Body of pancreas (tissue), 4 donors: ENCODE data around the gene RAB11FIP5. TPM values are rescaled to one million over a fixed set of nuclear protein-coding genes. Genes with fewer than 3 reads are reported as not detected.

Experiments used
- ATAC-seq: fragments of 150-250 bp; one replicate; pipeline ENCODE4 v1.9.1; 2016
- DNase-seq, 4 donors: peaks; one replicate each; pipeline ENCODE4 v3.0.0-alpha.2; 2019
- H3K27ac ChIP-seq, 4 donors: fragments of 200-600 bp; sonication (generic); 1 replicate in 3 of 4; 2 replicates in 1 of 4; pipeline versions ENCODE4 v1.5.1 to v1.6.1; 2016 to 2019; ENCODE audit warnings: mild to moderate bottlenecking in 1 of 4, mixed read lengths in 1 of 4, moderate library complexity in 1 of 4
- H3K27me3 ChIP-seq, 2 donors: fragments of 200-600 bp; sonication (generic); one replicate each; pipeline ENCODE4 v1.6.0; 2016; ENCODE audit warnings: mild to moderate bottlenecking in 1 of 2
- H3K36me3 ChIP-seq, 2 donors: fragments of 200-600 bp; sonication (generic); replicated peaks in 1 of 2; 2 replicates each; pipeline ENCODE4 v1.5.1; 2016; ENCODE audit warnings: low read depth in 2 of 2; ENCODE audit not compliant: insufficient read depth in 1 of 2
- H3K4me1 ChIP-seq: fragments of 200-600 bp; sonication (generic); one replicate; pipeline ENCODE4 v1.6.0; 2016
- H3K4me3 ChIP-seq, 2 donors: fragments of 200-600 bp; sonication (generic); 1 replicate in 1 of 2; 2 replicates in 1 of 2; pipeline ENCODE4 v1.5.1; 2016 to 2019
- H3K9me3 ChIP-seq, 3 donors: fragments of 200-600 bp; sonication (generic); 1 replicate in 2 of 3; 2 replicates in 1 of 3; pipeline ENCODE4 v1.5.1; 2016
- POLR2A ChIP-seq, 3 donors: fragments of 450-650 bp; IDR thresholded peaks; one replicate each; pipeline ENCODE4 v1.6.1; 2016; ENCODE audit warnings: antibody characterized with exemption in 3 of 3, mild to moderate bottlenecking in 2 of 3
- WGBS, 2 donors: methylation state at CpG; one replicate each; pipeline ENCODE4 v1.1.5; 2017; 5-methylcytosine and 5-hydroxymethylcytosine counted together
- intact Hi-C: fragments of 100-400 bp; cut with DNase I; formaldehyde crosslinking; loops from one replicate; pipeline ENCODE4 v1.15.1; 2023
- total RNA-seq, 2 donors: library from RNA; depleted of rRNA; stranded (reverse); fragments of >200 nt; gene quantifications; one replicate each; pipeline ENCODE4 v1.1.0, GENCODE V29; 2016
- TF ChIP-seq, protein P1 (sequence below), 7 experiments: fragments of 450-650 bp in 4 of 7; fragments of 200-600 bp in 3 of 7; sonication (generic) in 3 of 7; IDR thresholded peaks; one replicate each; pipeline ENCODE4 v1.5.1; 2016 to 2019; ENCODE audit warnings: antibody characterized with exemption in 7 of 7

RAB11FIP5 gene
- total RNA-seq, 2 donors from 2014 or later = 19.2 to 39.6 TPM

- no peak overlapping the region for H3K27ac ChIP-seq
- ATAC-seq (no peak), DNase-seq (no peak)
- H3K36me3 ChIP-seq = no peaks in the 10 kb centered on the region
- 89 to 91% methylated on average over 2 of the region's 2 CpGs for WGBS, 2 donors
- H3K9me3 ChIP-seq = no peaks in the 10 kb centered on the region
- no peaks in the 10 kb centered on the region for H3K27me3 ChIP-seq
- TF ChIP-seq, protein P1, sequence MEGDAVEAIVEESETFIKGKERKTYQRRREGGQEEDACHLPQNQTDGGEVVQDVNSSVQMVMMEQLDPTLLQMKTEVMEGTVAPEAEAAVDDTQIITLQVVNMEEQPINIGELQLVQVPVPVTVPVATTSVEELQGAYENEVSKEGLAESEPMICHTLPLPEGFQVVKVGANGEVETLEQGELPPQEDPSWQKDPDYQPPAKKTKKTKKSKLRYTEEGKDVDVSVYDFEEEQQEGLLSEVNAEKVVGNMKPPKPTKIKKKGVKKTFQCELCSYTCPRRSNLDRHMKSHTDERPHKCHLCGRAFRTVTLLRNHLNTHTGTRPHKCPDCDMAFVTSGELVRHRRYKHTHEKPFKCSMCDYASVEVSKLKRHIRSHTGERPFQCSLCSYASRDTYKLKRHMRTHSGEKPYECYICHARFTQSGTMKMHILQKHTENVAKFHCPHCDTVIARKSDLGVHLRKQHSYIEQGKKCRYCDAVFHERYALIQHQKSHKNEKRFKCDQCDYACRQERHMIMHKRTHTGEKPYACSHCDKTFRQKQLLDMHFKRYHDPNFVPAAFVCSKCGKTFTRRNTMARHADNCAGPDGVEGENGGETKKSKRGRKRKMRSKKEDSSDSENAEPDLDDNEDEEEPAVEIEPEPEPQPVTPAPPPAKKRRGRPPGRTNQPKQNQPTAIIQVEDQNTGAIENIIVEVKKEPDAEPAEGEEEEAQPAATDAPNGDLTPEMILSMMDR (IDR thresholded peaks at IDR 0.05) = no peak
- TF ChIP-seq POLR2A (IDR thresholded peaks at IDR 0.05) = no peak
- no peak overlapping the region for H3K4me3 ChIP-seq
- intact Hi-C loops = no loop called here
- no peaks in the 10 kb centered on the region for H3K4me1 ChIP-seq
Observed at GRCh38 chr2:73141896-73142295, 29.1 kb upstream of the RAB11FIP5 start.

GRCh38 chr2:73135236-73135635, 22.5 kb upstream of the RAB11FIP5 start:
- ATAC-seq (no peak), DNase-seq (no peak)
- TF ChIP-seq, protein P1 (IDR thresholded peaks at IDR 0.05) = no peak
- TF ChIP-seq POLR2A (IDR thresholded peaks at IDR 0.05) = no peak
- Histone ChIP-seq H3K4me1 (no peaks in the 10 kb centered on the region), H3K27me3 (no peaks in the 10 kb centered on the region), H3K4me3 (no peak overlapping the region), H3K9me3 (no peaks in the 10 kb centered on the region), H3K36me3 (no peaks in the 10 kb centered on the region), H3K27ac (no peak overlapping the region)
- WGBS, 2 donors = 69 to 75% methylated on average over 2 of the region's 2 CpGs
- intact Hi-C loops = no loop called here

DNA sequence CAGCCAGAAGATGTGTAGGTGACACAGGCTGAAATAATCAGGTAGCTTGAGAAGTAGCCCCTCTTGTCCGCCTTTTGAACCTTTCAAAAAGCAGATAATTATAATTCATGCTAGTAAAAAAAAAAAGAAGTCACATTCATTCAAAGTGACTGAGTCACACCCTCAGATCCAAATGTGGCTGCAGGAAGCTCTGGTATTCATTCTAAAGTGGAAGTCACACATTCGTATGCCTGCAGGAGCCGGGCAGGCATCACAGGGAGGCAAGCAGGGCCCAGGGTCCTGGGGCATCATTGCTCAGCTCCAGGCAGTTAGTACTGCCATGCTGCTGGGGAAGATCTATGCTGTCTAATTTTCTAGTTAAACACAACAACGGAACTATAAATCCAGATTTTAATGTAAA, 21.7 kb upstream of the RAB11FIP5 start:
- 76 to 81% methylated on average over 4 of the region's 4 CpGs for WGBS, 2 donors
- intact Hi-C loops = no loop called here
- TF ChIP-seq, protein P1 (IDR thresholded peaks at IDR 0.05) = no peak
- TF ChIP-seq POLR2A (IDR thresholded peaks at IDR 0.05) = no peak
- no peak overlapping the region for H3K4me3 ChIP-seq
- no peaks in the 10 kb centered on the region for H3K4me1 ChIP-seq
- no peaks in the 10 kb centered on the region for H3K36me3 ChIP-seq
- no peak for DNase-seq
- no peak for ATAC-seq
- no peaks in the 10 kb centered on the region for H3K27me3 ChIP-seq
- H3K9me3 ChIP-seq = no peaks in the 10 kb centered on the region
- H3K27ac ChIP-seq = no peak overlapping the region

GRCh38 chr2:73133566-73134197, 20.9 kb upstream of the RAB11FIP5 start:
- Histone ChIP-seq H3K27ac (no peak overlapping the region), H3K36me3 (no peaks in the 10 kb centered on the region), H3K27me3 (no peaks in the 10 kb centered on the region), H3K4me3 (no peak overlapping the region), H3K9me3 (no peaks in the 10 kb centered on the region), H3K4me1 (no peaks in the 10 kb centered on the region)
- intact Hi-C loops = no loop called here
- ATAC-seq (no peak), DNase-seq (no peak)
- TF ChIP-seq, protein P1 (IDR thresholded peaks at IDR 0.05) = no peak
- no peak for TF ChIP-seq POLR2A (IDR thresholded peaks at IDR 0.05)
- WGBS, 2 donors = 17 to 50% methylated on average over 3 of the region's 4 CpGs

DNA sequence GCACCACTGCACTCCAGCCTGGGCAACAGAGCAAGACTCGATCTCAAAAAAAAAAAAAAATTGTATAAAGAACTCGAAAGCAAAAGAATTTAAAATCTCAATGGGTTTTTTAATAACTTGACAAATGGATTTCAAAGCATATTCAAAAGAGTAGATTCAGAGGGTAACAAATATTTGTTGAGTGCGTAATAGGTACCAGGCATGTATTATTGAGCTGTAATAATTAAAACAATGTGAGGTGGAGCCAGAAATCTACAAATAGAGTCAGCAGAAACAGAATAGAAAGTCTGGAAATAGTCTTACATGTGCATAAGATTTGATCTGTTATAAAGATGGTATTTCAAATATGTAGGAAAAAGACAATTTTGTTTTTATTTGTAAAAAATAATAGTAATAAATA, 19.1 kb upstream of the RAB11FIP5 start:
- Histone ChIP-seq H3K36me3 (no peaks in the 10 kb centered on the region), H3K27me3 (no peaks in the 10 kb centered on the region), H3K4me1 (no peaks in the 10 kb centered on the region), H3K4me3 (no peak overlapping the region), H3K9me3 (no peaks in the 10 kb centered on the region), H3K27ac (no peak overlapping the region)
- TF ChIP-seq, protein P1 (IDR thresholded peaks at IDR 0.05) = no peak
- TF ChIP-seq POLR2A (IDR thresholded peaks at IDR 0.05) = no peak
- ATAC-seq (no peak), DNase-seq (no peak)
- intact Hi-C loops = no loop called here
- 91% methylated on average over 3 of the region's 3 CpGs for WGBS, 2 donors
